RCC 7860 (cell line): ENCODE measurements around the gene KDF1.
A peak's percentile ranks its signal among the peaks of the same experiment; 100 is the strongest.

Experiments
- DNase-seq: peaks from one replicate; pipeline ENCODE4 v3.0.0-alpha.2; 2015; ENCODE audit warnings: low spot score
- FAIRE-seq: peaks from 2 replicates; lab custom pipeline; 2012; peaks lifted over from hg19 to GRCh38; lab: Jason Lieb, UNC

The KDF1 gene

GRCh38 chr1:26922431-26922729 lies 37.9 kb downstream of the KDF1 start:
- no peak for FAIRE-seq

GRCh38 chr1:26921540-26922430 lies 38.5 kb downstream of the KDF1 start, which contains the start of gene NUDC:
NUDC (plus strand) TSS chr1:26921743; CDS start chr1:26921849, 106 bp downstream.
- peak; percentile 91 for DNase-seq
- peak; percentile 91 for FAIRE-seq

More at GRCh38 chr1:26922431-26922729, 37.9 kb downstream of the KDF1 start:
- no peak for DNase-seq

GRCh38 chr1:26921126-26921539 lies 39.1 kb downstream of the KDF1 start:
- DNase-seq = no peak
- FAIRE-seq = no peak

- DNase-seq = no peak
- no peak for FAIRE-seq
These were observed 44.9 kb downstream of the KDF1 start for GRCh38 chr1:26915204-26915842.

GRCh38 chr1:26913754-26914619 lies 46.3 kb downstream of the KDF1 start, which contains the start of gene NR0B2:
NR0B2 (minus strand) TSS chr1:26913975; CDS start chr1:26913940, 35 bp downstream.
- no peak for DNase-seq
- FAIRE-seq = no peak

GRCh38 chr1:26913389-26913753 lies 46.9 kb downstream of the KDF1 start:
- DNase-seq (no peak), FAIRE-seq (no peak)

GRCh38 chr1:26912147-26912490 lies 48.1 kb downstream of the KDF1 start:
- no peak for DNase-seq
- no peak for FAIRE-seq

GRCh38 chr1:26911399-26912146 lies 48.7 kb downstream of the KDF1 start:
- no peak for FAIRE-seq

GRCh38 chr1:26910343-26911160 lies 49.7 kb downstream of the KDF1 start:
- FAIRE-seq = no peak
- DNase-seq = peak; percentile 48

More at GRCh38 chr1:26911399-26912146, 48.7 kb downstream of the KDF1 start:
- no peak for DNase-seq

- DNase-seq (no peak), FAIRE-seq (no peak)
These were observed 50.3 kb downstream of the KDF1 start for GRCh38 chr1:26909951-26910342.

GRCh38 chr1:26907071-26907917 lies 53.0 kb downstream of the KDF1 start:
- DNase-seq (peak; percentile 94), FAIRE-seq (peak; percentile 95)

- no peak for DNase-seq
- FAIRE-seq = no peak
These were observed 59.3 kb downstream of the KDF1 start for GRCh38 chr1:26900815-26901511.

- FAIRE-seq = peak; percentile 65
These were observed 60.1 kb downstream of the KDF1 start, which contains the start of gene GPATCH3 for GRCh38 chr1:26900001-26900814. GPATCH3 (minus strand) TSS chr1:26900467; CDS start chr1:26900442, 25 bp downstream.

More at GRCh38 chr1:26900001-26900814, 60.1 kb downstream of the KDF1 start, which contains the start of gene GPATCH3:
- DNase-seq = peak; percentile 83
